Cardiac muscle cell (in vitro differentiated cells and primary cell): ENCODE data around the gene NTRK3. TPM values are rescaled to one million over a fixed set of nuclear protein-coding genes. Genes with fewer than 3 reads are reported as not detected.

Experiments used
- DNase-seq, 2 donors: peaks; one replicate each; pipeline versions ENCODE4 v3.0.0 to v3.0.0-alpha.2; 2010 to 2017; ENCODE audit warnings: low read depth in 1 of 2, low spot score in 1 of 2
- H3K27ac ChIP-seq: fragments of 200-600 bp; sonication (generic); 2 replicates; pipeline ENCODE4 v1.5.1; 2016
- H3K27me3 ChIP-seq: fragments of 200-600 bp; sonication (generic); 2 replicates; pipeline ENCODE4 v1.6.0; 2016; ENCODE audit warnings: control low read depth
- H3K36me3 ChIP-seq: fragments of 200-600 bp; sonication (generic); 2 replicates; pipeline ENCODE4 v1.5.1; 2016; ENCODE audit warnings: control low read depth
- H3K4me1 ChIP-seq: fragments of 200-600 bp; sonication (generic); 2 replicates; pipeline ENCODE4 v1.8.1; 2017; ENCODE audit warnings: low read depth, mild to moderate bottlenecking, mixed run types
- H3K4me3 ChIP-seq: fragments of 200-600 bp; sonication (generic); 2 replicates; pipeline ENCODE4 v1.5.1; 2016; ENCODE audit warnings: mild to moderate bottlenecking
- H3K9me3 ChIP-seq: fragments of 200-600 bp; sonication (generic); 2 replicates; pipeline ENCODE4 v1.5.1; 2017; ENCODE audit warnings: low read depth, mild to moderate bottlenecking, control low read depth
- polyA plus RNA-seq: library from polyadenylated mRNA; unstranded; fragments of >200 nt; fragmentation: Nextera tagmentation; extraction: Ambion mirVana; gene quantifications from 2 replicates; pipeline ENCODE4 v1.2.1, GENCODE V29; 2016
- total RNA-seq: library from RNA; depleted of rRNA; stranded (reverse); fragments of >200 nt; gene quantifications from 2 replicates; pipeline ENCODE4 v1.2.3, GENCODE V29; 2016
- TF ChIP-seq, protein P1 (sequence below): IDR thresholded peaks from 2 replicates; pipeline ENCODE4 v1.5.1; 2012; ENCODE audit warnings: low read depth, mild to moderate bottlenecking, low read length

Gene NTRK3
- total and polyA plus RNA-seq, 2 experiments from 2014 or later, result 3.3 to 6.2 TPM

- no peaks in the 10 kb centered on the region for H3K9me3 ChIP-seq
- H3K4me3 ChIP-seq, result no peak overlapping the region
- no peaks in the 10 kb centered on the region for H3K36me3 ChIP-seq
- H3K27me3 ChIP-seq, result no peaks in the 10 kb centered on the region
- TF ChIP-seq, protein P1, sequence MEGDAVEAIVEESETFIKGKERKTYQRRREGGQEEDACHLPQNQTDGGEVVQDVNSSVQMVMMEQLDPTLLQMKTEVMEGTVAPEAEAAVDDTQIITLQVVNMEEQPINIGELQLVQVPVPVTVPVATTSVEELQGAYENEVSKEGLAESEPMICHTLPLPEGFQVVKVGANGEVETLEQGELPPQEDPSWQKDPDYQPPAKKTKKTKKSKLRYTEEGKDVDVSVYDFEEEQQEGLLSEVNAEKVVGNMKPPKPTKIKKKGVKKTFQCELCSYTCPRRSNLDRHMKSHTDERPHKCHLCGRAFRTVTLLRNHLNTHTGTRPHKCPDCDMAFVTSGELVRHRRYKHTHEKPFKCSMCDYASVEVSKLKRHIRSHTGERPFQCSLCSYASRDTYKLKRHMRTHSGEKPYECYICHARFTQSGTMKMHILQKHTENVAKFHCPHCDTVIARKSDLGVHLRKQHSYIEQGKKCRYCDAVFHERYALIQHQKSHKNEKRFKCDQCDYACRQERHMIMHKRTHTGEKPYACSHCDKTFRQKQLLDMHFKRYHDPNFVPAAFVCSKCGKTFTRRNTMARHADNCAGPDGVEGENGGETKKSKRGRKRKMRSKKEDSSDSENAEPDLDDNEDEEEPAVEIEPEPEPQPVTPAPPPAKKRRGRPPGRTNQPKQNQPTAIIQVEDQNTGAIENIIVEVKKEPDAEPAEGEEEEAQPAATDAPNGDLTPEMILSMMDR, result no peak
- H3K4me1 ChIP-seq, result no peaks in the 10 kb centered on the region
- H3K27ac ChIP-seq, result no peak overlapping the region
- DNase-seq, result no peak
These were observed 134.5 kb downstream of the NTRK3 start for GRCh38 chr15:88121968-88122530.

DNA sequence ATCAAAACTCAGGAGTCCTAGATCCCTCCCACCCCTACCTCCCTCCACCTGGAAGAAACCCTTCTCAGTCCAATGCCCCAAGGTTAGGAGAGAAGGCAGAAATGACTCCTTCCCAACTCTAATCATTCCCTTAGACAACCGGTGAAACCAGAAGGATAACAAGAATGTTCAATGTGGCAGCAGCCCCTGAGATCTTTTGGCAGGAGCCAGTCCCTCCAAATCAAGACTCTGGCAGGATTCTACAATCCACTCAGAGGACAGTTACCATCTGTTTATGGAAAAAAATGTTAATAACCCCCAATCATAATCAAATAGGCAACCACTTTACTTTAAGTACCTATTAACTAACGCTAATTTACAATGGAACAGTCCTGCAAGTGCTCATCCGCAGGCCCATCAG is 136.5 kb downstream of the NTRK3 start:
- TF ChIP-seq, protein P1, result no peak
- no peaks in the 10 kb centered on the region for H3K9me3 ChIP-seq
- peaks cover 2% of the 10 kb centered on the region for H3K4me1 ChIP-seq
- H3K4me3 ChIP-seq, result no peak overlapping the region
- H3K27ac ChIP-seq, result no peak overlapping the region
- H3K36me3 ChIP-seq, result no peaks in the 10 kb centered on the region
- H3K27me3 ChIP-seq, result no peaks in the 10 kb centered on the region
- DNase-seq, result no peak

GRCh38 chr15:88118741-88119140 is 137.8 kb downstream of the NTRK3 start:
- Histone ChIP-seq H3K4me1 (peaks cover 2% of the 10 kb centered on the region), H3K4me3 (no peak overlapping the region), H3K36me3 (no peaks in the 10 kb centered on the region), H3K27me3 (no peaks in the 10 kb centered on the region), H3K27ac (no peak overlapping the region), H3K9me3 (no peaks in the 10 kb centered on the region)
- DNase-seq, result no peak
- TF ChIP-seq, protein P1, result no peak

- H3K4me3 ChIP-seq, result no peak overlapping the region
- no peak overlapping the region for H3K27ac ChIP-seq
- H3K9me3 ChIP-seq, result no peaks in the 10 kb centered on the region
- DNase-seq, result no peak
- TF ChIP-seq, protein P1, result no peak
- H3K36me3 ChIP-seq, result no peaks in the 10 kb centered on the region
- H3K27me3 ChIP-seq, result no peaks in the 10 kb centered on the region
- peaks cover 2% of the 10 kb centered on the region for H3K4me1 ChIP-seq
These were observed 138.5 kb downstream of the NTRK3 start for GRCh38 chr15:88118035-88118434.

GRCh38 chr15:88115486-88116152 is 140.9 kb downstream of the NTRK3 start:
- no peaks in the 10 kb centered on the region for H3K27me3 ChIP-seq
- no peaks in the 10 kb centered on the region for H3K36me3 ChIP-seq
- peak in 1 of 2 donors; percentile 70 for DNase-seq
- no peak overlapping the region for H3K4me3 ChIP-seq
- H3K27ac ChIP-seq, result no peak overlapping the region
- TF ChIP-seq, protein P1, result no peak
- no peaks in the 10 kb centered on the region for H3K9me3 ChIP-seq
- peaks cover 2% of the 10 kb centered on the region for H3K4me1 ChIP-seq
